Measurements from ENCODE around the gene RGS6.

The RGS6 gene

DNA sequence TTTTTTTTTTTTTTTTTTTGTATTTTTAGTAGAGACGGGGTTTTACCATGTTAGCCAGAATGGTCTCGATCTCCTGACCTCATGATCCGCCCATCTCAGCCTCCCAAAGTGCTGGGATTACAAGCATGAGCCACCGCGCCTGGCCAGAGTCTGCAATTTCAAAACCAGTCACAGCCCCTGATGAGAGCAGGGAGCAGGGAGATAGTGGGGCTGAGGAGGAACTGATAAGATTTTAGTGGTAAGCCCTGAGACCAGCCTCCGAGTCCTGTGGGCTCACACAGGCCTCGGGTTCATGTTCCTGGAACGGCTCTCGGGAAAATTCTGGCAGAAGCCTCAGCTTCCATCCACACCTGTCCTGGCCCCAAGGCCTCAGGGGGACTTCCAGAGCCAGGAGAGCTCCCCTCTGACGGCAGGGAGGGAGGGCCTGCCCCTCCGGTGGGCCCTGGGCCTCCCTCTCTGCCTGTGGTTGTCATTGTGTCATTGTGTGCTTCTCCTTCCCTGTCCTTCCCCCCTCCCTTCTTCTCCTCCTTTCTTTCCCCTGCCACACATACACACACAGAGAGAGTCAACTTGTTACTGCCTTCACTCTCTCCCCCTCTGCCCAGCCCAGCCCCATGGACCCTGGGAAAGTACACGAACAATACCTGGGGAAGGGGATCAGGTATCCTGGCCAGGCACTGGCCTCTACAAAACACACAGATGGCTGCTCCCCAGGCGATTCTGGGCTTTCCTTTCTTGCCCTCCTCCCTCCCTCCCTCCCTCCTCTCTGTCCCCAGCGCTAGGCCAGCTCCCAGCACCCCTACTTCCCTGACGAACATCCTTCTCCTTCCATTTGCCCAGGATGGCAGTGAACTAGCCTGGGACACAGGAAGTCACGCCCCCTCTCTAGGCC, 667.6 kb downstream of the RGS6 start:
- DNase-seq = no peak

DNA sequence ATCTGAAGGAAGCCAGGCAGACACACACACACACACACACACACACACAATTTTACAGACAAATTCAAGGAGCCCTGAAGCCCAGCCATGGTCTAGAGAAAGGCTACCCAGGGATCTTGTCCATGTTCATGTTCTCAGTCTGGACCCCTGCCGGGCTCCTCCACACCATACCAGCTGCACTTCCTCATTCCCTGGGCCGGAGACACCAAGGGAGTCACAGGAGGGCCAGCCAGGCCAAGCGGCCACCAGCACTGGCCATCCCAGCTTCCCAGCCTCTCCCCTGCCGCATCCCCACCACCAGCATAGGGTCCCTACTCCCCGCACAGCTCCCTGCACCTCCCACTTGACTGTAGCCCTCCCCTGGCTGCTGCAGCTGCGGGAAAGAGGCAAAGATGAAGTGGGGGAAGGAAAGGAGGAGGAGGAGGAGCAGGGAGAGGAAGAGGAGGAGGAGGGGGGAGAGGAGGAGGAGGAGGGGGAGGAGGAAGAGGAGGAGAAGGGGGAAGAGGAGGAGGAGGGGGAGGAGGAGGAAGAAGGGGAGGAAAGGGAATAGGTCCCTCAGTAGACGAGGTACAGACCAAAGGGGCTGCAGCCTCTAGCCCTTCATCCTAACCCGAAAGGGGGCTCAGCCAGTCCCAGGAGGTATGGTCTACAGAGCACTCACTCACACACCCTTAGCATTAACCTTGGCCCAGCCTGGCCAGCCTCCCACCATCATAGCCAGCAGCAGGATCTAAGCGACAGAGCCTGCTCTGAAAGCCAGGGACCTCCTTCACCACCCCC, 668.5 kb downstream of the RGS6 start:
- DNase-seq = no peak

DNA sequence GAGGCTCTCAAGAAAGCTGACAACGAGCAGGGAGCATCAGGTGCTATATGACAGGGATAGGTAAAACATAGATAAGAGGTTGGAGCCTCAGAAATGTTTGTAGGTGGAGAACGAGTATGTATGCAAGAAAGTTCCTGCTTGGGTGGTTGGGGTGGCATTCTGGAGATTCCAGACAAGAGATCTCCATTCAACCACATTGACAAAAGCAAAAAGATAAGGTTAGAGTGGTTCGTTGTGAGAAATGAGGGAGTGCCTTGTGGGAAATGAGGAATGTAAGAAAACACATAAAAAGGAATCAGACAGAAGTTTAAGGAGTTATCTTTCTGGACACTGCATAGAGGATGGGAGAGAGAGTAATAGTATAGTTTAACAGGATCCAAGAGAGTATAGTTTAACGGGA, 671.4 kb downstream of the RGS6 start:
- DNase-seq = no peak

DNA sequence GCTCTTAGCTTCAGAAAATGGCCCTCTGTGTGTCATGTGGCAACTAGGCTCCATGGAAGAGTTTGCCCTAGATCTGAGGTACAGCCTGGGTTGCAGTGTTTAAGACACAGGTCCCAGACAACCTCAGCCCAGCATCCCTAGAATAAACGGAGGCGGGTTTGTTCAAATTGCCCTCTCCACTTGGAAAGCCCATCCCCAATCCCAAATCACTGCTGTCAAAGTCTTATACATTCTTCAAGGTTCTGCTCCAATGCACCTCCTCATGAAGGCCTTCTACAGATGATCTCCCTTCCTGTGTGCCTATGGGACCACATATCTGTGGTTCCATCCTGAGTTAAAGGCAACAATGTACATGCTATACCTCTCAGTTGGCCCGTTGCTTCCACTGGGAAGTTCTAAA, 671.9 kb downstream of the RGS6 start:
- DNase-seq = no peak

DNA sequence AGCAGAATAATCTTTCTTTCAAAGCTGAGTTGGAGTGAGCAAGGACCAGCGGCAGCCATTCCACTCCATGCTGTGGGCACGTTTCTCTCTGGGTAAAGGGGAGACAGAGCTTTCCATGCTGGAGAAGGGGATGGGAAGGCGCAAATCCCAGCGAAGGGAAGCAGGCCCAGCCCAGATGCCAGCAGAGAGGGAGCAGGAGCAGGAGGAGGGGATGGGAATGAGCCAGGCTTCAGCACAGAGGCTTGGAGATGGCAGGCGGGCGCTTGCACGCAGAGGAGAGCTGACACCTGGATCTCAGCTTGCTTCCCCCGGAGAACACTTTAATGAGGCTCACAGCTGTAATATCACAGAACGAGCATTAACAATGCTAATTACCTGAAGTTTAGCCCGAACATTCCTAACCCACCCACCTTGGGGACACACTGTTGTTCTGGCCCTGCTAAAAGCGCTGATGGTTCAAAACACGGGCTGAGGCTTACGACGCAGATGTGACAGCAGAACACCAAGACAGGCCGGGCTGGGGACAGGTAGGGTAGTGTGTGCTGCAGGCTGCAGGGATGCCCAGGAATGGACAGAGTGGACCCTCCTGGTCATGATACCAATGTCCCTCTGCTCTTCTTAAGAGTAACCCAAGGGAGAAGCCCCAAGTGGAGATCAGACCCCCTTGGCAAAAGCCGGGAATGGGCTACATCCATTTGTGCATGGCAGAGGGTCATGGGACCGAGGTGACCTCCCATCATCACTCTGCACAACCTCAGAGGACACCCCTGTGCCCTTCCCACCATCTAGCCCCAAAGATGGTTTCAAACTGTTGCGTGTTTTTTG, 673.1 kb downstream of the RGS6 start:
- DNase-seq = no peak

DNA sequence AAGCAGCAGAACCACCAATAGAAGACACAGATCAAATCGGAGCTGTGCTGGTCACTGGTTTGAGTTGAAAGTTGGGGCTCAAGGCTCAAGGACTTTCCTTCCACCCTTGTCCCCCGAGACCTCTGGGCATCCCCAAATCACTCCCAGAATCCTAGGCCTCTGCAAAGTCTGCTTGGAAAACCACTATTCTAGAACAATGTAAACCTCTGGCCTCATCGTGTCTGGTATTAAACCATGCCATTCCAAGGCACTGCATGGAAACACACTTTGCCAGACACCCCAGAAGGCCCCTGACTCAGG, 673.6 kb downstream of the RGS6 start:
- no peak for DNase-seq

DNA sequence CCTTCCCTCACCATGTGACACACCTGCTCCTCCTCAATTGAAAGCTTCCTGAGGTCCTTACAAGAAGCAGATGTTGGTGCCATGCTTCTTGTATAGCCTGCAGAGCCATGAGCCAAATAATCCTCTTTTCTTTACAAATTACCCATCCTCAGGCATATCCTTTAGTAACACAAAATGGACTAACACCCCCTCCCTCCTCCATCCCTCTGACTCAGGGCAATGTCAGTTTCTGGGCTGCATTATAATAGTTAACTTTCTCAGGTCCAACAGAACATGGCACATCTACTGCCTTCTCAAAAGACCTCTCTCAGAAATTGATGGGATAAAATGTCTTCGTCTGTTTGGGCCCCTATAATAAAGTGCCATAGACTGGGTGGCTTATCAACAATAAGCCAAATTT, 674.6 kb downstream of the RGS6 start:
- no peak for DNase-seq

DNA sequence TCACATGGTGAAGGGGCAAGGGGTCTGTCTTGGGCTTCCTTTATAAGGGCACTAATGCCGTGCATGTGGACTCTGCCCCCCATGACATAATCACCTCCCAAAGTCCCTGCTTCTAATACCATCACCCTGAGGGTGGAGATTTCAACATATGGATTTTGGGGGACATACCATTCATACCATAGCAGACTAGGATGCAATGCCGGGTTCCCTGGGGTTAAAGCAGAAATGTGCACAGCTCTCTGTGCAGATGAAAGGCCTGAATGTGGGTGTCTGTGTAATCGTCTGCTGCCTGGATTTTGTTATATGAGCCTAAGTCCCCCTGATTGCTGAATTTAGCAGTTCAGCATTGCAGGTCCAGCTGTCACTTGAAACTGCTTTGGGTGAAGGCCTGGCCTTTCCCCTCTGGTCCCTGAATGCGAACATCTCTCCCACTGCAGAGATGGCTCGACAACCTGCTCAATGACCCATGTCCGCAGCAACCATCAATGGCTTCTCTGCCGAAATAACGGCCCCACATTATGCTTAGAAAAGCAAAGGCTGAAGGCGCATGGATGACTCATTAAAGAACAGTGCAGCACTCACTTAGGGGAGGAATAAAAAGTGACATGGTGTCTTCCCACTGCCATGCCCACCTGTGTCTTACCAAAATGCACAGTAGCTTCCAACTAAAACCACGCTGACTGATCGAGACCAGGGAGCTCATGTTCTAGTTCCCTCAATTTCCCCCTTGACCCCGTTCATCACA, 675.3 kb downstream of the RGS6 start:
- no peak for DNase-seq

DNA sequence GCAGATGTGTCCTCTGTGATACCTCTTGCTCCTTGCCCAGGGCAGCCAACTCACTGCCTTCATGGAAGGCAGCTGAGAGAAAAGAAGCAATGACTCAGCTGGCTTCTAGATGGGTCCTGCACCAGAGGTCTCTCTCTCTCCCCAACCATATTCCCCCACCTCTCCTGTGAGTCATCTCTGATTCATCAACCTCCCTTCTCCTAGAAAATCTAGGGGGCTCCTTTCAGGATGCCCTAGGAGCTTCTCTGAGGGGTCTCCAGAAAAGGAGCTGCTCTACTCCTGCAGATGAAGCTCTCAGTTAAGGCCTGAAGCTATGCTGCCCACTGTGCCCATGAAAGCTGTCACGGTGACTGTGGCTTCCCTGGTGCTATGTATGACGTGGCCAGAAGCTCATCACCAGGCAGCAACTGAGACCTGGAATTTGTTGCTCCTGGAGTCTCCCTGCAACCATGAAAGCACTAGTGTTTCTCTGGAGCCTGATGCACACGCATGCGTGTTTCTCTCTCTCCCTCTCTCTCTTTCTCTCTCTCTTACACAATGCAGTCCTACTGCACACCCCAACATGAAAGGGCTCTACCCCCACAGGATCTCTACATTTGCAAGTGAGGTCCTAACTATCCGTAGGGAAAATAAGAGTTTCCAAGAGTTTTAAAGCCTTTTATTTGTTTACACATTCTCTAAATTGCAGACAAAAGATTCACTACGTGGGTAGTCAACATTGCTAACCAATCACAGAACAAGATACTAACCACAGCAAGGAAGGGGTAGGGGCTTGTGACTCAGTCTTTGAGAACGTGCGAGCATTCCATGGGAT, 676.4 kb downstream of the RGS6 start:
- no peak for DNase-seq

DNA sequence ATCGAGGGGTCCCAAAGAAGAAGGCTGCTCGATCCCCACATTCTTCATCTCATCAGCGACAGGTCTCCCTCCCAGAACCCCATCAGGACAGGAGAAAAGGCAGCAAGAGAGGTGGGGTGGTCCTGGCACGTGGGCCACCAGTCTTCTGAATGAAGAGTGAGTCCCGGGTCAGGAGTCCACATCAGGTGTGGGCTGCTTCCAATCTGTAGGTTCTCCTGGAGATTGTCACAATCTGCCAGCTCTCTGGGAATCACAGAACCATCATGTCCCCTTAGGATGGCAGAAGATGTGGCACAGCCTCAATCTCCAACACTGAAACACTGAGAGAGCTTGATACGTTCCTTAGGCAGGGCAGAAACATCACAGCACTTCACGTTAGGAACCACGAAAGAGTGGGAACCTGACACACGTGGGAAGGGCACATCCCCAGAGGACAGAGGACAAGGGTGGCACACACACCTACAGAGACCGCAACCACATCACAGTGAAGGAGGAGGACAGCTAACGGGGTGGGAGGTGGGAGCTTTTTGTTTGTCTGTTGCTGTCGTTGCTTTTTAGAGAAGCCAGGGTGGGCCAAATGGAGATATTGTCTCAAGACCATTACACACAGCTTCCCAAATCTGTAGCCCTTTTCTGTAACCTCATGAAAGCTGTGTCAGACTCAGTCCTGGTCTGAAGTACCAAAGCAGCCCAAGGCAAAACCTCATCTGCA, 677.1 kb downstream of the RGS6 start:
- DNase-seq = no peak

DNA sequence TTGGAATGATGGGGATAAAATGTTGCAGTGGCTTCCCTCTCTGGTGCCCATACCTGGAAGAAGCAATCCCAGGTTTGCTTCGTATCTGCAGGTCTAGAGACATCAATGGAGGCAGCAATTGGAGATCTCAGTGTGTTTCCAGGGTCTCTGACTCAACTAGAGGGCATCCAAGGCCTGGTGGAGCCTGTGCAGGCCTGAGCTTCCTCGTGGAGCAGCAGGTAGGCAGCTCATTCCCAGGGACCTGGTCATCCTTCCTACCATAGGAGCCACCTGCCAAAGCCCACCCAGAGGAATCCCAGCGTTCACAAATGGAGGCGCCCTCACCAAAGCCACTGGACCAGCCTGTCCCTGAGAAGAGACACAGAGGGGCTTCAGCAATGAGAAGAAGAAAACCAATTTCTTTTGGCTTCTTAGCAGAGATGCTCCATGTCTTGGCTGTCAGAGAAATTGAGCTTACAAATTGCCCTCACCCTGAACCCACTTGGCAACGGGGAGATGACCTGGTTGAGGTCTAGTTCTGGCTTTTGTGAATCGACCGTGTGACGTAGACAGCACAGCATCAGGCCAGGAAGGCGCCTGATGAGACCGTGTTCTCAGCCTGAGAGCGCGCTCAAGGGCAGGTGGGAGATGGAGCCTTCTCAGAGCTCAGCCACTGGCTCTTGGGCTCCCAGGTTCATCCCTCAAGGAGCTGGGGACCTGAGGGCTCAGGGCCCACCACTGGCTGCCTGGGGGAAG, 678.0 kb downstream of the RGS6 start:
- no peak for DNase-seq

DNA sequence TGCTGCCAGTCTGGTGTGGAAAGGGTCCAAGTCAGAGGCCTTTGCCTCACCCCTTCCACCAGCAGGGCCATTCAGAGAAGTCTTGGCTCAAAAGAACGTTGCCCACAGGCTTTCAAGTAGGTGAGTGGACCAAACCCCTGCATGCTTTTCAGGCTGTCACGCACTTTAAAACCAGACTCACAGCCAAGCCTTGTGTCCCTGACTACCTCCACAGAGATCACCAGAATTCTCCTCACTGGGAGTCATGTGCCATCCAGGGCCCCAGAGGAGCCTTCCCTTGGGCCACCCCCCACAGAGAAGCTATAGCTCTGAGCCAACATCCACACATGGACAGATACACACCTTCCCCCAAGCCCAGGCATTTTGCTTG, 678.6 kb downstream of the RGS6 start:
- DNase-seq = no peak

DNA sequence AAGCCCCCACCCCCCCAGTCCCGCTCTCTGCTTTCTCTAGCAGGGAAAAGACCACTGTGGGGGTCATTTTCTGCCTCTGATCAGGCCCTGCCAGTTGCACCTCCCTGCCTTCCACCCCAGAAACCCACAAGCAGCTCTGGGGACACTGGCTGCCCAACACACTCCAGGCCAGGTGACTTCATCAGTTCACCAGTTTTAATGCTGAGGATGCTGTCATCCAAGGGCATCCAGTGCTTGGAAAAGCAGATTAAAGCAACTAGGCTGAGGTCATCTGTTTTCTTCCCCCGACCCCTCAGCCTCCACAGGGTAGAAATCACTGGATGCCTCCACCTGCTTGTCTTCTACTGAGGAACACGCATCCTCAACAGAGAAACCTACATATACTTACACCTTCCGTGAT, 679.3 kb downstream of the RGS6 start:
- DNase-seq = no peak

DNA sequence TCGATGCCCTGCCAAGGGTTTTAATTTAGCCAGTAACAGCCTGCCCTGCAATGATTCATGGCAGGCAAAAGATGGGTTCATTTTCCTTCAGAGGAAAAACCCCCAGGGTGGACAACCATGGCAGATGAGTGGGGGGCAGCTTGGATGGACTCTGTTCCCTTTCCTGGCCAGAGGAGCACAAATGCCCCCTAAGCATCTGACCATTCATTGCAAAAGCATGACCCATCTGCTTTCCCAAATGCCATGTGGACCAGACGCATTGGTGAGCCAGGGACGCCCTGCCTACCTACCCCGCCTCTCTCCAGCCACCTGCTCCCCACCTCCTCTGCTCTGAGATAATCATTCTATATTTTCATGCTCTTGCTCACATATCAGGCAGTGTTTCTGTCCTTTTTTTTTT, 679.8 kb downstream of the RGS6 start:
- DNase-seq = no peak

DNA sequence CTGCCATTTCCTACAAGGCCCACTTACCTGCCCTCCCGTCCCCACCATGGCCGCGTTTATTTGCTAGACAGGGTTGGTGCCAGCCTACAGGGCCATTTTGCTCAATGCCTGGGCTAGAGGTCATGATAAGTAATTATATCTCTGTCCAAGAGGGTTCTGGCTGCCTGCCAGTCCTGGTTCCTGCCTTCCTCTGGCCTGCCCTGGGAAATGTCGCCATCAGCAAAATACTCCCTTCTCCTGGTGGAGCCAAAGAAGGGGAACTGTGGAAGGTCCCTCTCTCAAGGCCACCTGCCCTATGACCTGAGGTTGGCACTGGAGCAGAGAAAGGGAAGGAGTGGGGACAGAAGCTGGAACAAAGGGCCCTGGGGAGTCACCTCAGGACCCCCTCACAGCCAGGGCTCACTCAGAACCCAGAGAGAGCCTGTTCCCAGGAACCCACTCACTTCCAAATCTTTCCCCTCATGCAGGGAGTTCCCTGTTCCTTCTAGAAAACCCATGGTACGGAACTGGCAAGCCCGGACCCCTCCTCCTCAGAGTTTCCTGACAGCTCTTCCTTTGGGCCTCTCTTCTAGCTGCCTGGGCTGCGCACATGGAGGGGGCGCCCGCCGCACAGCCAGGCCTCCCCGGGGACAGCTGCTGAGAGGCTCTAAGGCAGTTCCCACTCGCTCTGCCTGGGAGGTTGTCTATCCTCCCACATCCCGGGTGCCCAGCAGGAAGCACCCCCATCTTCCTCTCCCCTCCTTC, 681.2 kb downstream of the RGS6 start:
- DNase-seq = no peak

DNA sequence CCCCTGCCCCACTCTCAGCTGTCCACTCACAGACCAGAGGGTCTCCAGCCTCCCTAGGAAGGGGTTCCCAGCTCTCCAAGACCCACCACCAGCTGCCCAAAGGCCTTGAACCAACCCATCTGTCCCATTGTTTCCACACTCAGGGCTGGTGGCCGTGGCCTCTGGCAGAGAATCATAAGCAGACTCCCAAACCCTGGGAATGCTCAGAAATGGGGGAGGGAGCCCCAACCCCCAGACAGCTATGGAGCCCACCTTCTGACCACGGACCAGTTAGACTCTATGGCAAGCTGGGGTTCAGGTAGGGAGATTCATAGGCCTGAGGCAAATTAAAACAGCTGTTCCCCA, 681.7 kb downstream of the RGS6 start:
- no peak for DNase-seq

DNA sequence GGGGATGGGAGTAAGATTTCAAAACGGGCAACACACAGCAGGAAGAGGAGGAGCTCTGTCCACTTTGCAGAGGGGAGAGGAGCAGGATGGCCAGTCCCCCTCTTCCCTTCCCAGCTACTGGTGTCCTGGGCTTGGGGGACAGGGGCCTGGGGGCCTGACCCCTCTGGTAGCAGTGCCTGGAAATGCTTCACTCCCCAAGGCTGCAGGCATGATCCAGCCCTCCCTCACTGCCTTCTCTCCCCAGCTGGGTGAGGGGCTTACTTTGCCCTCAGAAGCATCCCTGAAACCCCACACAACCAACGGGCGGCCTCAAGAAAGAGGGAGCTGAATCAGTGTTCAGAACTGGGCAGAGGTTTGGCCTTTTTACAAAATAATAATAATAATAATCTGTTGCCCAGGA, 682.1 kb downstream of the RGS6 start:
- DNase-seq = no peak

DNA sequence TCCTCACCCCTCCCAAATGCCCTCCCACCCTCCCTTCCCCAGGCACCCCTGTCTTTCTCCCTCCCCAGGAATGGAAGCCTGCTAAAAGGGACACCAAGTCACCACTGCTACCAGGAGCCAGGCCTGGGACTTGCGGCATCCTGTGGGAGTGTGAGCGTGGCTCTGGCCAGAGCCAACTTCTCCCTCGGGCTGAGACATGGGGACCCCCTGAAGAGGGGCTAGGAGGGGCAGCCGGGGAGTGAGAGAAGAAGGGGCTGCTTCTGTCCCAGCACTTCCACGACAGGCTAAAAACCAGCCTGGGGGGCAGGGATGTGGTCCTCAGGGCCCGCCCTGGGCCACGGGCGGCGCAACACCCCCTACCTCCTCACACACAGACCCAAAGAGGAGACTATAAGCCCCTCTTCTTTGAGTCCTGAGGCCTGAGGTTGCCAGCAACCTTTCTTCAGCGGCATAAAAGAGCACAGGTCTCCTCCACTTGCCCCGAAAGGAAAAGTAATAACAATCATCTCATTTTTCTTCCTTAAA, 682.7 kb downstream of the RGS6 start:
- DNase-seq = no peak

DNA sequence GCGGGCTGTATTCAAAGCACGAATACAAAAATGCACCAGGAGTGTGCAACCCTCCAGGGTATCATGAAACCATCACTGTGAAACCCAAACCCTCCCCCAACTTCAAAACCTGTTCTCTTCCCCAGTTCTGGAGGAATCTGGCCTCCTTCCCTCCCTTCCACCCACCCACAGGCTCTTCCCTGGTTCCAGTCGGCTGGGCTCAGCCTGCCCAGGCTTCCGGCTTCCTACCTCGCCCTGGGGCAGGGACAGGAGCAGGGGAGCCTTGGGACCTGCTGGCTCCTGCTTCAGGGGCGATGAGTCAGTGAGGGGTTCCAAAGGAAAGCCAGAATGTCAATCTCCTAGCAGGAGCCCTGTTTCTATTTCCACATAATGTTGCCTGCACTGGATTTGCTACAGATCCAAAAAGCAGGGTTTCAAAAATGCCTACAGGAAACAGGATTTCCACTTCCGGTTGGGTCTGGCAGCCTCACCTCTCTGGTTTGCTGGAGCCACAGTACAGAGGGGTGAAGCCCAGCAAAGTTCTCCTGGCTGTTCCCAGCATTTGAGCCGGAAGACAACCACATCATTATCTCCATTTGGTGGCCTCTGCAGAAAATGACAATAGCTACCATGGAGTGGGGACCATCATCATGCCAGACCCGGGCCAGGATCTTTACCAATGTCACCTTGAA, 683.4 kb downstream of the RGS6 start:
- no peak for DNase-seq

Data from NCI-H187 treated with DMSO at 0.1 percent for 48 hours (cell line).